ENCODE data around the gene CACNA2D2. TPM values are rescaled to one million over a fixed set of nuclear protein-coding genes. Genes with fewer than 3 reads are reported as not detected.

CACNA2D2 gene
- 25.4 TPM for total RNA-seq

GRCh38 chr3:50503504-50504342, at the start of gene CACNA2D2:
Gene CACNA2D2, minus strand, starts transcription at chr3:50503634. Its CDS starts 211 bp downstream, at chr3:50503423.

DNA sequence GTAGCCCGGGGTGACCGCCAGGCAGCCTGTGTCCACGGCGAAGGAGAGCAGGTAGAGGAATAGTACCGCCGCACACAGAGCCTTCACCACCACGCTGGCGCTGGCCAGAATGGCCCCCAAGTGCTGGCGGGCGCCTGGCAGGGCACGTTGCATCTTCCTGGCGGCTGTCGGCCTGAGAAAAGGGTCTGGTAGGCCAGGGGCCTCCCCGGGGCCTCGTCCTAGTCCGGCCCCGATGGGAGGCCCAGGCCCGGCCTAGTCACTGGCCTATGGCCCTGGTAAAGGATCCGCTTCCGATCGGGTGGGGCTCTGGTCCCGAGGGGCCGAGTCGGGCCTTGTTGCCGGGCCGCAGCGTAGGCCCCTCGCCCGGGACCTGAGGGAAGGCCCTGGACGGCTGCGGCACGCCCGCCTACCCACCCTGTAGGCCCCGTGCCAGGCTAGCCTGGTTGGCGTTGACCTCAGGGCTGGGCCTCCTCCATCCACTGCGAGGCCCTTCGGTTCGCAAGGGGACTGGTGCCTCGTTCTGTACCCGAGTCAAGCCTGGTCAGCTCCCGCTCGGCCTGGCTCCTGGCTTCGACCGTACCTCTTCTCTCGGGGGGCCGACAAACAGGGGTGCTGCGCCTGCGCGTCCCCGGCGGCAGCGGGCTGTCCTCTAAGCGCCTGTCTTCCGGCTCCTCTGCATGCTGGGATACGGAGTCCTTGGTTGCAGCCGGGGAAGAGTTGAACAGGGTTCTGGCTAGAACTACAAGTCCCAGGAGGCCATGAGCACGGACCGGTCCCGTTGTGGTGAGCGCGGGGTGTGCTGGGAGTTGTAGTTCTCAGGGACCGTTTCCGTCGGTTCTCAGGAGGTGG, 144.3 kb downstream of the CACNA2D2 start, which contains the start of gene TMEM115:
Gene TMEM115 (minus strand): TSS at position 611 of the 849 bp plus-strand sequence. CDS start 458 bp downstream, at position 153.

DNA sequence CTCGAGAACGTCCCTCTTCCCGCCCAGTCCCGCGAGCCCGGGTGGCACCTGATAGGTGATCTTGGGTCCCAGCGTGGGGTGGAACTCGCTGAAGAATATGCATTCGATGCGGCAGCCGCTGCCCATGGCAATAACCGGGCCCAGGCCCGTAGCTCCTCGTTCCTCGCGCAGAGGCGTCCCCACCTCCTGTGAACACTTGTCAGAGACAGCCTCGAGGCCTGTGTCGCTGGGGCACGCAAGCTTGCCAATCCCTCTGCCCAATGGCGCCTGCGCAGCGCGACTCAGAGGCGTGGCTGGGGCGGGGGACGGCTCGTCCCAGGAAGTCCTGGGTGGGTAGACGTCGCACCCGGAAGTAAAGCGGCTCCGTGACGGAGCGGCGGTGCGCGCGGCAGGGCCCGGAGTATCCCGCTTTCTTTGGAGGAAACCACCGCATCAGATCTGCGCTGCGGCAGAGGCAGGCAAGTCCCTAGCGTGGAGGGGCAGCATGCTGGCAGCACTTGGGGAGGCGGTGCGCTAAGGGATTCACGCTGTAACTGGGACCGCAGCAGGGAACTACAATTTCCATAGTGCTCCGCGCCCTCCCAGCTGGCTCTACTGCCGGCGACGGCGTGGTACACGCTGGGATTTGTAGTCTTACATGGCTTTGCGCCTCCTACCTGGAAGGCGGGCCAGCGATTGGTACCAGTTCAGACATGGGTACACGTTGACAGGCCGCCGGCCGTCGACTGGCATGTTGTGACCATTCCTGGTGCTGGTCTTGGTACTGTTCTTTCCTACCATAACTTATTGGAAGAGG, 152.7 kb downstream of the CACNA2D2 start, which contains the start of the genes CYB561D2 and NPRL2:
Gene CYB561D2 (plus strand): TSS at position 336 of the 796 bp plus-strand sequence. CDS start 572 bp downstream, outside the sequence.
Gene NPRL2 (minus strand): TSS at position 249 of the 796 bp plus-strand sequence. CDS start 123 bp downstream, at position 126.

DNA sequence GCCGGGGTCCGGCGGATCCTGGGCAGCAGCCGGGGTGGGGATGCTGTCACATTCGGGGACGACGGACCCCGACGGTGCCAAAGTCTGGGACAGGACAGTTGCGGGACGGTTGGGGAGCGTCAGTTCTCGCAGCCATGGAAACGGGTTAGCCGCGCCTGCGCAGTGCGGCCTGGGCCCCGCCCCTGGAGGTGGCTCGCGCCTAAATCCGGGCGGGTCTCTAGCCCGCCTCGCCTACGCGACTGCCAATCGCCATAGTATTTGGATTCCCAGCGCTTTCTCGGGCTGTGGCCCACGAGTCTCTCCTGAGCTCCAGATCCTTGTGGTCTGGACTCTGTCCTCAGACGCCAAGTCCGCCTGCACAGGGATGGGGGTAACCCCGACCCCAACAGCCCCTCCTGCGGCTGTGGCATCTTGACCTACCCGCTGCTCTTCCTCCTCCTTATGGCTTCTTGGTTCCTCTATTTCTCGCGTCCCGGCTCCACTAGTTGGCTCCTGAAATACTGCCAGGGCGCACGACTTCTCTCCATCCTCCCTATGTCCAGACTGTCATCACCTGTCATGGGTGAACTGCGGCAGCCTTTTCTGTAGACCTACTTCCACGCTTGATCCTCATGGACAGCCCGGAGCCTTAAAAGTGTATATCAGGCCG, 157.7 kb downstream of the CACNA2D2 start, which contains the start of gene ZMYND10:
Gene ZMYND10 (minus strand): TSS at position 147 of the 649 bp plus-strand sequence. CDS start 153 bp downstream, outside the sequence.

GRCh38 chr3:50340448-50341329, 162.7 kb downstream of the CACNA2D2 start, which contains the start of gene RASSF1:
Gene RASSF1, minus strand, starts transcription at chr3:50340836. Its CDS starts 31 bp downstream, at chr3:50340805.

GRCh38 chr3:50327943-50328691, 175.3 kb downstream of the CACNA2D2 start, which contains the start of gene TUSC2:
Gene TUSC2, minus strand, starts transcription at chr3:50328223. Its CDS starts 124 bp downstream, at chr3:50328099.

GRCh38 chr3:50322386-50323091, 180.9 kb downstream of the CACNA2D2 start, which contains the start of gene HYAL2:
Gene HYAL2, minus strand, starts transcription at chr3:50322745. Its CDS starts 2,256 bp downstream, at chr3:50320489.

Small RNA genes lying within 50 kb of the gene (small RNA-seq; reads per million reads assigned to genes)
- 0.15 reads per million for gene RNA5SP131

Other genes with a start within 250 kb of the CACNA2D2 start
- 2.8 TPM for gene SEMA3B, start 234.5 kb downstream of the CACNA2D2 start, total RNA-seq
- gene LSMEM2, start 224.5 kb downstream of the CACNA2D2 start, total RNA-seq: 1.2 TPM
- gene IFRD2, start 211.2 kb downstream of the CACNA2D2 start, total RNA-seq: 18.5 TPM
- 9.7 TPM for gene HYAL3, start 204.2 kb downstream of the CACNA2D2 start, total RNA-seq
- gene NAA80, start 204.2 kb downstream of the CACNA2D2 start, total RNA-seq: 5.5 TPM
- 0.69 TPM for gene HYAL1, start 200.1 kb downstream of the CACNA2D2 start, total RNA-seq
- 30.0 TPM for gene HYAL2, start 180.9 kb downstream of the CACNA2D2 start, total RNA-seq
- 23.8 TPM for gene TUSC2, start 175.4 kb downstream of the CACNA2D2 start, total RNA-seq
- gene RASSF1, start 162.8 kb downstream of the CACNA2D2 start, total RNA-seq: 12.2 TPM
- gene ZMYND10, start 157.9 kb downstream of the CACNA2D2 start, total RNA-seq: 23.8 TPM
- 30.4 TPM for gene NPRL2, start 152.9 kb downstream of the CACNA2D2 start, total RNA-seq
- gene CYB561D2, start 152.8 kb downstream of the CACNA2D2 start, total RNA-seq: 15.2 TPM
- 21.0 TPM for gene TMEM115, start 144.1 kb downstream of the CACNA2D2 start, total RNA-seq
- gene C3orf18, start 64.1 kb upstream of the CACNA2D2 start, total RNA-seq: 28.1 TPM
- gene HEMK1, start 65.9 kb upstream of the CACNA2D2 start, total RNA-seq: 5.5 TPM
- gene CISH, start 108.1 kb upstream of the CACNA2D2 start, total RNA-seq: 0.46 TPM
- 8.3 TPM for gene MAPKAPK3, start 113.5 kb upstream of the CACNA2D2 start, total RNA-seq
- gene DOCK3, start 171.3 kb upstream of the CACNA2D2 start, total RNA-seq: 45.0 TPM

Data from diencephalon (tissue), 1 donor.